Neural cell (in vitro differentiated cells): Measurements from ENCODE around the gene TRAPPC13. TPM values are rescaled to one million over a fixed set of nuclear protein-coding genes. Genes with fewer than 3 reads are reported as not detected.

ENCODE experiments used
- H2AFZ ChIP-seq: fragments of 200-600, 300-800 bp; sonication (generic), shearing (Covaris generic); 2 replicates; pipeline ENCODE4 v1.6.0; 2014; ENCODE audit warnings: low read depth, mild to moderate bottlenecking, antibody characterized with exemption, low read length, moderate library complexity
- H3F3A ChIP-seq: fragments of 200-600 bp; shearing (Covaris generic); 2 replicates; pipeline ENCODE4 v1.6.1; 2016; ENCODE audit warnings: mild to moderate bottlenecking, moderate library complexity, mixed read lengths, antibody characterized with exemption, low read length; ENCODE audit not compliant: insufficient read depth, poor library complexity, severe bottlenecking
- H3K27ac ChIP-seq: fragments of 200-600, 300-800 bp; sonication (generic), shearing (Covaris generic); 2 replicates; pipeline ENCODE4 v1.5.1; 2014; ENCODE audit warnings: mild to moderate bottlenecking, low read length, moderate library complexity
- H3K27me3 ChIP-seq: fragments of 300-800, 200-600 bp; sonication (generic), shearing (Covaris generic); 2 replicates; pipeline ENCODE4 v1.6.0; 2014; ENCODE audit warnings: mild to moderate bottlenecking, low read depth, low read length, moderate library complexity; ENCODE audit not compliant: insufficient read depth
- H3K36me3 ChIP-seq: fragments of 300-800, 200-600 bp; sonication (generic), shearing (Covaris generic); 2 replicates; pipeline ENCODE4 v1.5.1; 2014; ENCODE audit warnings: mild to moderate bottlenecking, antibody characterized with exemption, low read length, moderate library complexity; ENCODE audit not compliant: insufficient read depth
- H3K4me2 ChIP-seq: fragments of 300-800, 200-600 bp; sonication (generic), shearing (Covaris generic); 2 replicates; pipeline ENCODE4 v1.6.0; 2014; ENCODE audit warnings: mild to moderate bottlenecking, low read length
- H3K4me3 ChIP-seq: fragments of 300-800, 200-600 bp; sonication (generic), shearing (Covaris generic); 2 replicates; pipeline ENCODE4 v1.5.1; 2014; ENCODE audit warnings: mild to moderate bottlenecking, low read length, moderate library complexity
- H3K79me2 ChIP-seq: fragments of 200-600 bp; shearing (Covaris generic); replicated peaks from 2 replicates; pipeline ENCODE4 v1.6.0; 2014; ENCODE audit warnings: mild to moderate bottlenecking, low read length, moderate library complexity; ENCODE audit not compliant: insufficient read depth
- H3K9ac ChIP-seq: fragments of 300-800, 200-600 bp; sonication (generic), shearing (Covaris generic); 2 replicates; pipeline ENCODE4 v1.6.1; 2016; ENCODE audit warnings: mild to moderate bottlenecking, low read length, mixed read lengths
- H3K9me2 ChIP-seq: fragments of 200-600 bp; shearing (Covaris generic); 2 replicates; pipeline ENCODE4 v1.6.1; 2016; ENCODE audit warnings: mild to moderate bottlenecking, low read length, mixed read lengths; ENCODE audit not compliant: insufficient read depth
- H3K9me3 ChIP-seq: fragments of 200-600, 300-800 bp; sonication (generic), shearing (Covaris generic); 2 replicates; pipeline ENCODE4 v1.6.1; 2016; ENCODE audit warnings: mild to moderate bottlenecking, mixed run types, low read length, moderate library complexity, mixed read lengths
- H4K20me1 ChIP-seq: fragments of 200-600 bp; shearing (Covaris generic); 2 replicates; pipeline ENCODE4 v1.6.1; 2016; ENCODE audit warnings: mild to moderate bottlenecking, mixed run types; ENCODE audit not compliant: insufficient read depth
- EP300 ChIP-seq: fragments of 450-650 bp; conservative IDR thresholded peaks from 2 replicates; pipeline ENCODE4 v1.6.1; 2014; ENCODE audit warnings: antibody characterized with exemption, mild to moderate bottlenecking, moderate library complexity; ENCODE audit not compliant: poor library complexity, severe bottlenecking
- EZH2 ChIP-seq: fragments of 200-600, 300-800 bp; shearing (Covaris generic), sonication (generic); IDR thresholded peaks from 2 replicates; pipeline ENCODE4 v1.6.1; 2014; ENCODE audit warnings: antibody characterized with exemption, low read length, borderline replicate concordance, mild to moderate bottlenecking; ENCODE audit not compliant: insufficient read depth, poor library complexity, severe bottlenecking
- MXI1 ChIP-seq: fragments of 450-650 bp; conservative IDR thresholded peaks from 2 replicates; pipeline ENCODE4 v1.6.1; 2014; ENCODE audit warnings: antibody characterized with exemption, mild to moderate bottlenecking; ENCODE audit not compliant: poor library complexity, severe bottlenecking
- POLR2AphosphoS5 ChIP-seq: IDR thresholded peaks from 2 replicates; pipeline ENCODE4 v1.6.1; 2012
- RAD21 ChIP-seq: fragments of 450-650 bp; conservative IDR thresholded peaks from 2 replicates; pipeline ENCODE4 v1.6.1; 2014; ENCODE audit warnings: antibody characterized with exemption, mild to moderate bottlenecking, moderate library complexity
- SMC3 ChIP-seq: fragments of 450-650 bp; conservative IDR thresholded peaks from 2 replicates; pipeline ENCODE4 v1.6.1; 2014; ENCODE audit warnings: antibody characterized with exemption, mild to moderate bottlenecking, moderate library complexity; ENCODE audit not compliant: poor library complexity
- TAF1 ChIP-seq: IDR thresholded peaks from 2 replicates; pipeline ENCODE4 v1.6.1; 2012; ENCODE audit warnings: low read depth
- polyA plus RNA-seq: library from polyadenylated mRNA; depleted of rRNA; stranded (reverse); fragments of >200 nt; gene quantifications from 2 replicates; pipeline ENCODE4 v1.2.3, GENCODE V29; 2014
- TF ChIP-seq, protein P1 (sequence below): IDR thresholded peaks from 2 replicates; pipeline ENCODE4 v1.6.1; 2012; ENCODE audit warnings: borderline replicate concordance
- TF ChIP-seq, protein P2 (sequence below): fragments of 450-650 bp; IDR thresholded peaks from 2 replicates; pipeline ENCODE4 v1.5.1; 2014; ENCODE audit warnings: antibody characterized with exemption, mild to moderate bottlenecking, moderate library complexity; ENCODE audit not compliant: poor library complexity, severe bottlenecking

Gene TRAPPC13
- polyA plus RNA-seq, 1 donor from 2014 or later: 80.3 TPM

DNA sequence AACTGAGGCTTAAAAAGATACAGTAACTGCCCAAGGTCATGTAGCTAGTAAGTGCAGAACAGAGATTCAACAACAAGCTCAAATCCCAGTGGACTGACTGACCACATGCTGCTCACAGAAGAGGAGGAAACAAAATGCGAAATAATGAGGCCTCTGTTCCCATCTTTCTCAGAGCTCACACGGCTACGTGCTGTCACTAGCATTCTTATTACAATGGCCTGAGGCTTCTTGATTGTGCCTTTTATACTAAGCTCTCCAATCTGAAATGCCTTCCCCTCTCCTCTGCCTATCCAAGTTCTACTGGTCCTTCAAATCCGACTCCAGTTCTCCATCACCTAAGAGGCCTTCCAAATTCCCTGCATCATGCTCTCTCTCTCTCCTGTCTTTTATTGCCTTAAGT is 71.1 kb downstream of the TRAPPC13 start:
- no peaks in the 10 kb centered on the region for H3K79me2 ChIP-seq
- no peak overlapping the region for H2AFZ ChIP-seq
- H3F3A ChIP-seq: no peaks in the 10 kb centered on the region
- no peak overlapping the region for H3K9ac ChIP-seq
- H3K27me3 ChIP-seq: no peaks in the 10 kb centered on the region
- H3K4me3 ChIP-seq: no peak overlapping the region
- no peak overlapping the region for H3K27ac ChIP-seq
- no peaks in the 10 kb centered on the region for H4K20me1 ChIP-seq
- H3K9me3 ChIP-seq: no peaks in the 10 kb centered on the region
- peaks cover 5% of the 10 kb centered on the region for H3K36me3 ChIP-seq
- H3K9me2 ChIP-seq: no peaks in the 10 kb centered on the region
- H3K4me2 ChIP-seq: no peak overlapping the region
- TF ChIP-seq SMC3 (no peak), TAF1 (no peak), EZH2 (no peak), MXI1 (no peak), POLR2AphosphoS5 (no peak), RAD21 (no peak), EP300 (no peak)
- TF ChIP-seq, protein P1, sequence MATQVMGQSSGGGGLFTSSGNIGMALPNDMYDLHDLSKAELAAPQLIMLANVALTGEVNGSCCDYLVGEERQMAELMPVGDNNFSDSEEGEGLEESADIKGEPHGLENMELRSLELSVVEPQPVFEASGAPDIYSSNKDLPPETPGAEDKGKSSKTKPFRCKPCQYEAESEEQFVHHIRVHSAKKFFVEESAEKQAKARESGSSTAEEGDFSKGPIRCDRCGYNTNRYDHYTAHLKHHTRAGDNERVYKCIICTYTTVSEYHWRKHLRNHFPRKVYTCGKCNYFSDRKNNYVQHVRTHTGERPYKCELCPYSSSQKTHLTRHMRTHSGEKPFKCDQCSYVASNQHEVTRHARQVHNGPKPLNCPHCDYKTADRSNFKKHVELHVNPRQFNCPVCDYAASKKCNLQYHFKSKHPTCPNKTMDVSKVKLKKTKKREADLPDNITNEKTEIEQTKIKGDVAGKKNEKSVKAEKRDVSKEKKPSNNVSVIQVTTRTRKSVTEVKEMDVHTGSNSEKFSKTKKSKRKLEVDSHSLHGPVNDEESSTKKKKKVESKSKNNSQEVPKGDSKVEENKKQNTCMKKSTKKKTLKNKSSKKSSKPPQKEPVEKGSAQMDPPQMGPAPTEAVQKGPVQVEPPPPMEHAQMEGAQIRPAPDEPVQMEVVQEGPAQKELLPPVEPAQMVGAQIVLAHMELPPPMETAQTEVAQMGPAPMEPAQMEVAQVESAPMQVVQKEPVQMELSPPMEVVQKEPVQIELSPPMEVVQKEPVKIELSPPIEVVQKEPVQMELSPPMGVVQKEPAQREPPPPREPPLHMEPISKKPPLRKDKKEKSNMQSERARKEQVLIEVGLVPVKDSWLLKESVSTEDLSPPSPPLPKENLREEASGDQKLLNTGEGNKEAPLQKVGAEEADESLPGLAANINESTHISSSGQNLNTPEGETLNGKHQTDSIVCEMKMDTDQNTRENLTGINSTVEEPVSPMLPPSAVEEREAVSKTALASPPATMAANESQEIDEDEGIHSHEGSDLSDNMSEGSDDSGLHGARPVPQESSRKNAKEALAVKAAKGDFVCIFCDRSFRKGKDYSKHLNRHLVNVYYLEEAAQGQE: no peak
- TF ChIP-seq, protein P2, sequence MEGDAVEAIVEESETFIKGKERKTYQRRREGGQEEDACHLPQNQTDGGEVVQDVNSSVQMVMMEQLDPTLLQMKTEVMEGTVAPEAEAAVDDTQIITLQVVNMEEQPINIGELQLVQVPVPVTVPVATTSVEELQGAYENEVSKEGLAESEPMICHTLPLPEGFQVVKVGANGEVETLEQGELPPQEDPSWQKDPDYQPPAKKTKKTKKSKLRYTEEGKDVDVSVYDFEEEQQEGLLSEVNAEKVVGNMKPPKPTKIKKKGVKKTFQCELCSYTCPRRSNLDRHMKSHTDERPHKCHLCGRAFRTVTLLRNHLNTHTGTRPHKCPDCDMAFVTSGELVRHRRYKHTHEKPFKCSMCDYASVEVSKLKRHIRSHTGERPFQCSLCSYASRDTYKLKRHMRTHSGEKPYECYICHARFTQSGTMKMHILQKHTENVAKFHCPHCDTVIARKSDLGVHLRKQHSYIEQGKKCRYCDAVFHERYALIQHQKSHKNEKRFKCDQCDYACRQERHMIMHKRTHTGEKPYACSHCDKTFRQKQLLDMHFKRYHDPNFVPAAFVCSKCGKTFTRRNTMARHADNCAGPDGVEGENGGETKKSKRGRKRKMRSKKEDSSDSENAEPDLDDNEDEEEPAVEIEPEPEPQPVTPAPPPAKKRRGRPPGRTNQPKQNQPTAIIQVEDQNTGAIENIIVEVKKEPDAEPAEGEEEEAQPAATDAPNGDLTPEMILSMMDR: no peak

DNA sequence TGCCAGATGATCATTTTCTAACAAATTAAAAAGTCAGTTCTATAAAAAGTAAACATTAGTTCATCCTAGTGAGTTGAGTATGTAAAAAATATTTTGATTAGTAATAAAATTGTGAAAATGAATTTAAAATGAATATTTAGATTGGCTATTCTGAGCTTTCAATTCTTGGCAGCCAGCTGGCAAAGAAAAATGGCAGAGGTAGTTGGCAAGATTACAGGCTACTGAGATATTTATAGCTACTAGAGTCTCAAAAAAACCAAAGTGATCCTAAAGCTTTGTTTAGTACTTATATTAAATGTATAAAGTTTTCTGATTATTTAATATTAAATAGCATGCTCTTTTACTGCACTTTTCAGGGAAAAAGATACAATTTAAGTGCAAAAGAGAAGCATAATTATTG is 72.1 kb downstream of the TRAPPC13 start:
- no peak overlapping the region for H3K27ac ChIP-seq
- H3K4me2 ChIP-seq: no peak overlapping the region
- no peak overlapping the region for H3K4me3 ChIP-seq
- no peaks in the 10 kb centered on the region for H3K79me2 ChIP-seq
- TF ChIP-seq EZH2 (no peak), SMC3 (no peak), RAD21 (no peak), TAF1 (no peak), POLR2AphosphoS5 (no peak), EP300 (no peak), MXI1 (no peak)
- TF ChIP-seq, protein P1: no peak
- TF ChIP-seq, protein P2: no peak
- H4K20me1 ChIP-seq: no peaks in the 10 kb centered on the region
- H3K9me2 ChIP-seq: no peaks in the 10 kb centered on the region
- peaks cover 5% of the 10 kb centered on the region for H3K36me3 ChIP-seq
- no peak overlapping the region for H2AFZ ChIP-seq
- H3K9me3 ChIP-seq: no peaks in the 10 kb centered on the region
- no peaks in the 10 kb centered on the region for H3K27me3 ChIP-seq
- no peak overlapping the region for H3K9ac ChIP-seq
- no peaks in the 10 kb centered on the region for H3F3A ChIP-seq
